HepG2 (cell line): ENCODE measurements around the gene DHX36. TPM values are rescaled to one million over a fixed set of nuclear protein-coding genes. Genes with fewer than 3 reads are reported as not detected.

ENCODE experiments used
- ATAC-seq: fragments of 200-7000 bp; cut with Tn5 transposase; 3 replicates; pipeline ENCODE4 v1.9.1; 2020; ENCODE audit warnings: mild to moderate bottlenecking, moderate library complexity
- BruUV-seq: library from RNA; stranded (reverse); fragments of 400-500 nt; replicated peaks from 2 replicates; lab custom pipeline; 2021; lab: Mats Ljungman, UMichigan
- CTCF ChIA-PET: fragments of 300-600 bp; formaldehyde crosslinking; extraction: SDS; loops from one replicate; lab custom pipeline; 2021; ENCODE audit warnings: low total read pairs, inconsistent platforms, low intra/inter-chr PET ratio; lab: Yijun Ruan, JAX
- POLR2A ChIA-PET: fragments of 350-600 bp; sonication (Branson Sonifier 250); formaldehyde crosslinking; loops from one replicate; lab custom pipeline; 2020; ENCODE audit warnings: antibody characterized with exemption, inconsistent platforms; lab: Yijun Ruan, JAX
- DNase-seq: peaks from one replicate; pipeline ENCODE4 v3.0.0-alpha.2; 2015; ENCODE audit warnings: low spot score
- FAIRE-seq: peaks from 3 replicates; lab custom pipeline; 2011; peaks lifted over from hg19 to GRCh38; lab: Jason Lieb, UNC
- H2AFZ ChIP-seq: one replicate; pipeline ENCODE4 v1.6.1; 2011; ENCODE audit warnings: low read length, inconsistent platforms
- H3K27ac ChIP-seq: fragments of 300-600 bp; 3 replicates; pipeline ENCODE4 v1.8.0; 2011; ENCODE audit warnings: mixed run types, mild to moderate bottlenecking, mixed read lengths, low read length, inconsistent platforms; ENCODE audit not compliant: insufficient read depth; ENCODE audit errors: extremely low read length
- H3K27me3 ChIP-seq, 2 experiments: fragments of 200-600 bp in 1 of 2; 2 replicates in 1 of 2; 3 replicates in 1 of 2; pipeline versions ENCODE4 v1.6.0 to v1.8.0; 2011; ENCODE audit warnings: low read length in 2 of 2, mild to moderate bottlenecking in 2 of 2, moderate library complexity in 2 of 2, inconsistent platforms in 1 of 2; ENCODE audit not compliant: insufficient read depth in 2 of 2, control insufficient read depth in 1 of 2
- H3K36me3 ChIP-seq, 2 experiments: fragments of 200-600 bp in 1 of 2; replicated peaks in 1 of 2; 2 replicates in 1 of 2; 3 replicates in 1 of 2; pipeline versions ENCODE4 v1.5.1 to v1.8.0; 2011; ENCODE audit warnings: low read length in 2 of 2, inconsistent platforms in 1 of 2; ENCODE audit not compliant: insufficient read depth in 2 of 2, control insufficient read depth in 1 of 2
- H3K4me1 ChIP-seq: 2 replicates; pipeline ENCODE4 v1.5.1; 2012; ENCODE audit warnings: low read length, inconsistent platforms; ENCODE audit not compliant: insufficient read depth
- H3K4me2 ChIP-seq: 2 replicates; pipeline ENCODE4 v1.6.0; 2011; ENCODE audit warnings: low read depth, low read length, inconsistent platforms
- H3K4me3 ChIP-seq, 3 experiments: fragments of 200-600 bp in 1 of 3; sonication (generic), shearing (Covaris generic) in 1 of 3; replicated peaks in 1 of 3; 2 replicates each; pipeline ENCODE4 v1.5.1; 2011 to 2016; ENCODE audit warnings: low read length in 3 of 3, inconsistent platforms in 2 of 3, low read depth in 2 of 3, mild to moderate bottlenecking in 2 of 3, control low read depth in 1 of 3, mixed read lengths in 1 of 3; ENCODE audit not compliant: insufficient read depth in 1 of 3
- H3K79me2 ChIP-seq: one replicate; pipeline ENCODE4 v1.6.1; 2011; ENCODE audit warnings: low read length, inconsistent platforms; ENCODE audit not compliant: insufficient read depth
- H3K9ac ChIP-seq: 2 replicates; pipeline ENCODE4 v1.6.0; 2011; ENCODE audit warnings: mild to moderate bottlenecking, low read depth, low read length, inconsistent platforms; ENCODE audit not compliant: insufficient read depth
- H3K9me3 ChIP-seq: 2 replicates; pipeline ENCODE4 v1.5.1; 2012; ENCODE audit warnings: mild to moderate bottlenecking, low read length
- H4K20me1 ChIP-seq: 2 replicates; pipeline ENCODE4 v1.6.0; 2011; ENCODE audit warnings: inconsistent platforms, mild to moderate bottlenecking, low read length, moderate library complexity; ENCODE audit not compliant: insufficient read depth
- CBX5 ChIP-seq: sonication (generic); formaldehyde crosslinking; IDR thresholded peaks from 2 replicates; pipeline ENCODE4 v1.4.0; 2020; ENCODE audit warnings: missing genetic modification reagents, borderline replicate concordance
- DR1 ChIP-seq: sonication (generic); formaldehyde crosslinking; IDR thresholded peaks from 2 replicates; pipeline ENCODE4 v1.8.0; 2021; ENCODE audit warnings: mild to moderate bottlenecking, missing genetic modification reagents, inconsistent platforms
- HOMEZ ChIP-seq: IDR thresholded peaks from 2 replicates; pipeline ENCODE4 v1.6.1; 2016; ENCODE audit warnings: low read depth
- ISX ChIP-seq: sonication (generic); formaldehyde crosslinking; conservative IDR thresholded peaks from 2 replicates; pipeline ENCODE4 v1.5.0; 2020; ENCODE audit warnings: missing genetic modification reagents
- MIER2 ChIP-seq: IDR thresholded peaks from 2 replicates; pipeline ENCODE4 v1.6.1; 2016; ENCODE audit warnings: missing biosample characterization, missing genetic modification reagents
- NPAS2 ChIP-seq: sonication (generic); formaldehyde crosslinking; IDR thresholded peaks from 2 replicates; pipeline ENCODE4 v1.8.0; 2022; ENCODE audit warnings: mild to moderate bottlenecking, missing genetic modification reagents, borderline replicate concordance
- NR2F6 ChIP-seq, 2 experiments: IDR thresholded peaks; 2 replicates each; pipeline ENCODE4 v1.6.1; 2016; ENCODE audit warnings: antibody characterized with exemption in 1 of 2, mild to moderate bottlenecking in 1 of 2
- PITX1 ChIP-seq: sonication (generic); formaldehyde crosslinking; IDR thresholded peaks from 2 replicates; pipeline ENCODE4 v1.5.1; 2020; ENCODE audit warnings: mild to moderate bottlenecking, missing genetic modification reagents
- SOX13 ChIP-seq, 3 experiments: fragments of 450-650 bp in 1 of 3; sonication (generic) in 1 of 3; formaldehyde crosslinking in 1 of 3; IDR thresholded peaks in 2 of 3; conservative IDR thresholded peaks in 1 of 3; 2 replicates each; pipeline versions ENCODE4 v1.5.0 to v1.6.1; 2016 to 2020; ENCODE audit warnings: antibody characterized with exemption in 1 of 3, mild to moderate bottlenecking in 1 of 3, missing compliant biosample characterization in 1 of 3, missing genetic modification reagents in 1 of 3, moderate library complexity in 1 of 3
- SP1 ChIP-seq, 2 experiments: fragments of 450-650 bp in 1 of 2; sonication (generic) in 1 of 2; formaldehyde crosslinking in 1 of 2; IDR thresholded peaks; 2 replicates each; pipeline versions ENCODE4 v1.4.0 to v1.6.1; 2016 to 2020; ENCODE audit warnings: missing genetic modification reagents in 1 of 2
- SRY ChIP-seq: sonication (generic); formaldehyde crosslinking; IDR thresholded peaks from 2 replicates; pipeline ENCODE4 v1.8.0; 2022; ENCODE audit warnings: mild to moderate bottlenecking, missing genetic modification reagents
- TBX3 ChIP-seq: fragments of 450-650 bp; IDR thresholded peaks from 2 replicates; pipeline ENCODE4 v1.6.1; 2017; ENCODE audit warnings: antibody characterized with exemption, mild to moderate bottlenecking, inconsistent platforms, borderline replicate concordance
- ZBTB44 ChIP-seq: sonication (generic); formaldehyde crosslinking; IDR thresholded peaks from 2 replicates; pipeline ENCODE4 v1.4.0; 2020; ENCODE audit warnings: missing genetic modification reagents
- ZMYM3 ChIP-seq: sonication (generic); formaldehyde crosslinking; IDR thresholded peaks from 2 replicates; pipeline ENCODE4 v1.5.1; 2020; ENCODE audit warnings: mild to moderate bottlenecking, missing genetic modification reagents
- ZNF205 ChIP-seq: IDR thresholded peaks from 2 replicates; pipeline ENCODE4 v1.6.1; 2018; ENCODE audit warnings: missing biosample characterization, missing genetic modification reagents
- ZNF503 ChIP-seq: sonication (generic); formaldehyde crosslinking; IDR thresholded peaks from 2 replicates; pipeline ENCODE4 v1.4.0; 2020; ENCODE audit warnings: missing genetic modification reagents
- ZNF562 ChIP-seq: sonication (generic); formaldehyde crosslinking; IDR thresholded peaks from 2 replicates; pipeline ENCODE4 v1.8.0; 2022; ENCODE audit warnings: missing genetic modification reagents, borderline replicate concordance
- ZNF761 ChIP-seq: sonication (generic); formaldehyde crosslinking; conservative IDR thresholded peaks from 2 replicates; pipeline ENCODE4 v1.4.0; 2020; ENCODE audit warnings: mild to moderate bottlenecking, missing genetic modification reagents
- in situ Hi-C: cut with HindIII; loops from 2 replicates; pipeline ENCODE4 v1.10.0; 2017; ENCODE audit warnings: low pct_unique_long_range_greater_than_20kb; ENCODE audit not compliant: extremely low pct_ligation_motif_present
- intact Hi-C: fragments of 100-400 bp; cut with micrococcal nuclease; formaldehyde crosslinking; loops from one replicate; pipeline ENCODE4 v1.10.0; 2022; ENCODE audit not compliant: unreplicated experiment
- polyA plus RNA-seq, 8 experiments: library from polyadenylated mRNA; depleted of rRNA in 3 of 8; stranded (reverse) in 7 of 8; unstranded in 1 of 8; fragments of >200 nt; fragmentation: Illumina TruSeq in 4 of 8; extraction: Trizol in 4 of 8; gene quantifications; 2 replicates each; pipeline versions ENCODE4 v1.2.1 to v1.2.3, GENCODE V29; 2011 to 2016; ENCODE audit warnings: low read depth in 4 of 8, missing spikeins in 1 of 8, mixed read lengths in 1 of 8; ENCODE audit not compliant: insufficient read depth in 1 of 8
- total RNA-seq, 5 experiments: library from RNA; depleted of rRNA; stranded (reverse); fragments of >200 nt; fragmentation: Illumina TruSeq; extraction: Trizol; gene quantifications; 2 replicates each; pipeline ENCODE4 v1.2.3, GENCODE V29; 2016; ENCODE audit warnings: low read depth in 1 of 5

DHX36 gene
- total and polyA plus RNA-seq, 2 of the 13 experiments (the other 11 are each of a cell fraction or from before 2014, with no cell fraction given): 30.3 to 44.2 TPM

GRCh38 chr3:154304116-154304786 lies 20.0 kb downstream of the DHX36 start:
- H3K27me3 ChIP-seq: no peaks in the 10 kb centered on the region
- intact Hi-C loops (no loop called here), in situ Hi-C loops (no loop called here)
- H3K36me3 ChIP-seq: peaks cover 9 to 76% of the 10 kb centered on the region in 2 experiments
- no peaks in the 10 kb centered on the region for H4K20me1 ChIP-seq
- H3K79me2 ChIP-seq: no peaks in the 10 kb centered on the region
- DNase-seq: no peak
- H3K4me2 ChIP-seq: no peak overlapping the region
- H3K27ac ChIP-seq: no peak overlapping the region
- POLR2A ChIA-PET: no interaction called here
- BruUV-seq: no TSS peak
- no peak for FAIRE-seq
- no peak overlapping the region for H3K4me3 ChIP-seq
- H3K9me3 ChIP-seq: no peaks in the 10 kb centered on the region
- CTCF ChIA-PET: no interaction called here
- no peaks in the 10 kb centered on the region for H3K4me1 ChIP-seq
- no peak for TF ChIP-seq PITX1 (CRISPR knock-in tag)
- no peak for TF ChIP-seq NPAS2
- no peak for TF ChIP-seq TBX3
- no peak for TF ChIP-seq HOMEZ
- TF ChIP-seq CBX5 (CRISPR knock-in tag): no peak
- no peak for TF ChIP-seq ISX (CRISPR knock-in tag)
- no peak for TF ChIP-seq MIER2 (CRISPR knock-in tag)
- no peak for TF ChIP-seq ZNF761 (CRISPR knock-in tag)
- TF ChIP-seq SP1 (IDR thresholded peaks at IDR 0.05): no peak
- TF ChIP-seq SP1 (CRISPR knock-in tag; IDR thresholded peaks at IDR 0.05): no peak
- no peak for TF ChIP-seq SRY (CRISPR knock-in tag)
- no peak for TF ChIP-seq ZMYM3 (CRISPR knock-in tag)
- no peak for TF ChIP-seq DR1 (CRISPR knock-in tag)
- TF ChIP-seq ZNF562 (CRISPR knock-in tag): no peak
- TF ChIP-seq ZNF205 (CRISPR knock-in tag): no peak
- no peak for TF ChIP-seq ZBTB44
- TF ChIP-seq SOX13 (IDR thresholded peaks at IDR 0.05): no peak
- TF ChIP-seq SOX13 (CRISPR knock-in tag; conservative IDR thresholded peaks at IDR 0.05 in 1 of 2, IDR thresholded peaks at IDR 0.05 in 1 of 2): no peak
- TF ChIP-seq ZNF503 (CRISPR knock-in tag): no peak
- no peak for TF ChIP-seq NR2F6 (IDR thresholded peaks at IDR 0.05)
- TF ChIP-seq NR2F6 (CRISPR knock-in tag; IDR thresholded peaks at IDR 0.05): no peak
- TF ChIP-seq, all 625 proteins: peak for 0
- no peak overlapping the region for H2AFZ ChIP-seq
- no peak for ATAC-seq
- H3K9ac ChIP-seq: no peak overlapping the region
